ENCODE measurements around the gene MYH13.

The MYH13 gene

GRCh38 chr17:10372906-10373305 is at the start of gene MYH13:
Gene MYH13 (minus strand): TSS chr17:10373006. CDS start chr17:10364530, 8,476 bp downstream.
- DNase-seq (ENCODE audit: low read depth): no peak

- DNase-seq (ENCODE audit: low read depth): no peak
These were observed 49.2 kb upstream of the MYH13 start, which contains the start of gene MYH8 for GRCh38 chr17:10421900-10422542. Gene MYH8 (minus strand): TSS chr17:10421950. CDS start chr17:10420227, 1,723 bp downstream.

GRCh38 chr17:10421211-10421610 is 48.4 kb upstream of the MYH13 start:
- no peak for DNase-seq (ENCODE audit: low read depth)

GRCh38 chr17:10420811-10421210 is 48.0 kb upstream of the MYH13 start:
- no peak for DNase-seq (ENCODE audit: low read depth)

GRCh38 chr17:10417431-10417830 is 44.6 kb upstream of the MYH13 start:
- DNase-seq (ENCODE audit: low read depth): no peak

GRCh38 chr17:10415161-10415560 is 42.4 kb upstream of the MYH13 start:
- no peak for DNase-seq (ENCODE audit: low read depth)

GRCh38 chr17:10403589-10403988 is 30.8 kb upstream of the MYH13 start:
- DNase-seq (ENCODE audit: low read depth): no peak

- no peak for DNase-seq (ENCODE audit: low read depth)
These were observed 25.5 kb upstream of the MYH13 start for GRCh38 chr17:10398352-10398751.

- DNase-seq (ENCODE audit: low read depth): no peak
These were observed 23.8 kb upstream of the MYH13 start for GRCh38 chr17:10396524-10397163.

GRCh38 chr17:10394201-10394887 is 21.5 kb upstream of the MYH13 start:
- no peak for DNase-seq (ENCODE audit: low read depth)

- no peak for DNase-seq (ENCODE audit: low read depth)
These were observed 20.1 kb upstream of the MYH13 start for GRCh38 chr17:10392880-10393279.

- DNase-seq (ENCODE audit: low read depth): no peak
These were observed 13.1 kb upstream of the MYH13 start for GRCh38 chr17:10385871-10386270.

GRCh38 chr17:10384175-10384574 is 11.4 kb upstream of the MYH13 start:
- no peak for DNase-seq (ENCODE audit: low read depth)

GRCh38 chr17:10380631-10381408 is 8.0 kb upstream of the MYH13 start:
- DNase-seq (ENCODE audit: low read depth): no peak

- DNase-seq (ENCODE audit: low read depth): no peak
These were observed 2.7 kb downstream of the MYH13 start for GRCh38 chr17:10370016-10370608.

- DNase-seq (ENCODE audit: low read depth): no peak
These were observed 3.6 kb downstream of the MYH13 start for GRCh38 chr17:10369239-10369638.

- DNase-seq (ENCODE audit: low read depth): no peak
These were observed 4.2 kb downstream of the MYH13 start for GRCh38 chr17:10368561-10368960.

GRCh38 chr17:10360578-10360977 is 12.2 kb downstream of the MYH13 start:
- no peak for DNase-seq (ENCODE audit: low read depth)

- DNase-seq (ENCODE audit: low read depth): no peak
These were observed 15.0 kb downstream of the MYH13 start for GRCh38 chr17:10357768-10358167.

GRCh38 chr17:10354651-10355050 is 18.2 kb downstream of the MYH13 start:
- DNase-seq (ENCODE audit: low read depth): no peak

- no peak for DNase-seq (ENCODE audit: low read depth)
These were observed 19.9 kb downstream of the MYH13 start for GRCh38 chr17:10352893-10353292.

- DNase-seq (ENCODE audit: low read depth): no peak
These were observed 23.4 kb downstream of the MYH13 start for GRCh38 chr17:10349403-10349802.
